22Rv1 (cell line): ENCODE results near the gene CNTNAP3.
"Not testable (repeated sequence)": the region's sequence is repeated elsewhere in the genome, so short reads cannot be mapped to it uniquely, and the experiment has no call there.

Source experiments
- CTCF ChIP-seq: fragments of 450-650 bp; IDR thresholded peaks from 2 replicates; pipeline ENCODE4 v1.5.1; 2017; ENCODE audit warnings: mild to moderate bottlenecking
- ZFX ChIP-seq: fragments of 450-650 bp; IDR thresholded peaks from 2 replicates; pipeline ENCODE4 v1.6.1; 2017; ENCODE audit warnings: antibody characterized with exemption, borderline replicate concordance

DNA sequence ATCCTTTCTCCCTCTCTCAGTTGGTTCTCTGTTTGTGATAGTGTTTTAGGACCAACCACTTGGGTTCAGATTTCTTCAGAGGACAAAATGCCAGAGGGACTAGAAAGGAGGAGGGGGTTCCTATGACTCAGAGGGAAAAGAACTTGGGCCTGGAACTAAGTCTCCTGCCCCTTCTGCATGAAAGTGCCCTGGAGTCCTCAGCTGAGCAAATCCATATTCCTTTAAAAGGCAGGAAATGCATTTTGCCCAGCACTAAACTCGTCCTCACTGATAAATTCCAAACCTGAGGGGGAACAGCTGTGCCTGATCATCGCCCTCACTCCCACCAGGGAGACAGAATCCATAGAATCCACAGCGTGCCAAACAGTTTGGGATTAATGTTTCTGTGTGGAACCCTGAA lies 78.2 kb downstream of the CNTNAP3 start:
- TF ChIP-seq CTCF, ZFX: not testable (repeated sequence)
